CD4-positive, alpha-beta T cell (primary cell): Measurements from ENCODE around the gene ARHGEF19. TPM values are rescaled to one million over a fixed set of nuclear protein-coding genes. Genes with fewer than 3 reads are reported as not detected.
A peak's percentile ranks its signal among the peaks of the same experiment; 100 is the strongest.

ENCODE experiments used
- ATAC-seq: fragments of 200-7000 bp; cut with Tn5 transposase; one replicate; pipeline ENCODE4 v1.10.0; 2022; ENCODE audit warnings: mild to moderate bottlenecking; ENCODE audit not compliant: poor library complexity
- CTCF ChIA-PET: fragments of 350-600 bp; sonication (Branson Sonifier 250); formaldehyde crosslinking; loops from one replicate; lab custom pipeline; 2021; ENCODE audit warnings: antibody characterized with exemption, inconsistent platforms; lab: Charles Lee
- POLR2A ChIA-PET: fragments of 350-600 bp; sonication (Branson Sonifier 250); formaldehyde crosslinking; loops from one replicate; lab custom pipeline; 2021; ENCODE audit warnings: antibody characterized with exemption, inconsistent platforms; lab: Charles Lee
- DNase-seq, 14 experiments: peaks; one replicate each; pipeline ENCODE4 v3.0.0-alpha.2; 2013 to 2020; ENCODE audit warnings: mixed read lengths in 2 of 14
- H3K27ac ChIP-seq, 2 donors: one replicate each; pipeline versions ENCODE4 v1.5.1 to v1.7.0; 2013; ENCODE audit warnings: low read length in 2 of 2, low read depth in 1 of 2, mild to moderate bottlenecking in 1 of 2
- H3K27me3 ChIP-seq, 2 experiments: 1 replicate in 1 of 2; 2 replicates in 1 of 2; pipeline versions ENCODE4 v1.6.1 to v1.7.0; 2013; ENCODE audit warnings: low read length in 2 of 2, control low read depth in 1 of 2, mild to moderate bottlenecking in 1 of 2, moderate library complexity in 1 of 2; ENCODE audit not compliant: insufficient read depth in 2 of 2, control insufficient read depth in 1 of 2
- H3K36me3 ChIP-seq: one replicate; pipeline ENCODE4 v1.6.1; 2013; ENCODE audit warnings: low read length, control low read depth; ENCODE audit not compliant: insufficient read depth
- H3K4me1 ChIP-seq: one replicate; pipeline ENCODE4 v1.6.1; 2013; ENCODE audit warnings: low read length, control low read depth; ENCODE audit not compliant: insufficient read depth
- H3K4me3 ChIP-seq: one replicate; pipeline ENCODE4 v1.5.1; 2013; ENCODE audit warnings: mild to moderate bottlenecking, low read length, moderate library complexity
- H3K9me3 ChIP-seq, 2 experiments: 1 replicate in 1 of 2; 2 replicates in 1 of 2; pipeline versions ENCODE4 v1.6.1 to v1.7.0; 2013; ENCODE audit warnings: low read length in 2 of 2, mild to moderate bottlenecking in 2 of 2, control low read depth in 1 of 2, moderate library complexity in 1 of 2; ENCODE audit not compliant: control insufficient read depth in 1 of 2, insufficient read depth in 1 of 2
- H3K27ac Mint-ChIP-seq: one replicate; pipeline ENCODE4 v1.8.0; 2020; ENCODE audit warnings: mixed read lengths
- H3K27me3 Mint-ChIP-seq: one replicate; pipeline ENCODE4 v1.8.0; 2021; ENCODE audit warnings: mixed read lengths
- H3K36me3 Mint-ChIP-seq: one replicate; pipeline ENCODE4 v1.8.0; 2021; ENCODE audit warnings: low read depth, mixed read lengths
- H3K4me1 Mint-ChIP-seq: one replicate; pipeline ENCODE4 v1.8.0; 2021; ENCODE audit warnings: low read depth, mixed read lengths
- H3K4me3 Mint-ChIP-seq: one replicate; pipeline ENCODE4 v1.8.0; 2020; ENCODE audit warnings: mild to moderate bottlenecking, mixed read lengths
- H3K9me3 Mint-ChIP-seq: one replicate; pipeline ENCODE4 v1.8.0; 2020; ENCODE audit warnings: mixed read lengths
- CTCF ChIP-seq: fragments of 200-600 bp; IDR thresholded peaks from one replicate; pipeline ENCODE4 v1.8.0; 2022; ENCODE audit warnings: antibody characterized with exemption, mild to moderate bottlenecking
- intact Hi-C, 2 experiments: fragments of 100-400 bp; cut with DNase I in 1 of 2; cut with micrococcal nuclease in 1 of 2; formaldehyde crosslinking; loops; one replicate each; pipeline versions ENCODE4 v1.15.1 to v1.9.0; 2023 to 2025; cut with DNase I, micrococcal nuclease
- total RNA-seq, 174 experiments: library from RNA in 2 of 174; stranded (reverse) in 2 of 174; gene quantifications; one replicate each; pipeline ENCODE4 v1.2.3 and lab custom pipeline; 2021 to 2026

Gene ARHGEF19
- total RNA-seq, 2 experiments from 2014 or later = 3.8 to 5.8 TPM

- POLR2A ChIA-PET = no interaction called here
- H3K4me3 Mint-ChIP-seq = peak overlapping the region; percentile 55
- CTCF ChIA-PET = no interaction called here
- TF ChIP-seq CTCF = no peak
- no peaks in the 10 kb centered on the region for H3K9me3 Mint-ChIP-seq
- no peaks in the 10 kb centered on the region for H3K36me3 ChIP-seq
- no peak overlapping the region for H3K27ac ChIP-seq
- no peaks in the 10 kb centered on the region for H3K27me3 Mint-ChIP-seq
- H3K4me3 ChIP-seq = no peak overlapping the region
- H3K27ac Mint-ChIP-seq = peak overlapping the region; percentile 24
- no peaks in the 10 kb centered on the region for H3K27me3 ChIP-seq
- no peaks in the 10 kb centered on the region for H3K36me3 Mint-ChIP-seq
- no peaks in the 10 kb centered on the region for H3K9me3 ChIP-seq
- H3K4me1 ChIP-seq = peaks cover 76% of the 10 kb centered on the region
- no peak for DNase-seq
- intact Hi-C loops = no loop called here
- no peak for ATAC-seq
- H3K4me1 Mint-ChIP-seq = peaks cover 74% of the 10 kb centered on the region
These were observed 46.3 kb downstream of the ARHGEF19 start for GRCh38 chr1:16166117-16166516.

GRCh38 chr1:16165548-16165947 lies 46.9 kb downstream of the ARHGEF19 start:
- Histone ChIP-seq H3K4me1 (peaks cover 80% of the 10 kb centered on the region), H3K4me3 (no peak overlapping the region), H3K27ac (no peak overlapping the region), H3K9me3 (no peaks in the 10 kb centered on the region), H3K36me3 (no peaks in the 10 kb centered on the region), H3K27me3 (no peaks in the 10 kb centered on the region)
- Mint-ChIP-seq H3K27me3 (no peaks in the 10 kb centered on the region), H3K4me1 (peaks cover 75% of the 10 kb centered on the region), H3K4me3 (peak overlapping the region; percentile 54), H3K27ac (peak overlapping the region; percentile 19), H3K36me3 (no peaks in the 10 kb centered on the region), H3K9me3 (no peaks in the 10 kb centered on the region)
- DNase-seq (peak in 2 of 14 experiments; percentile 26 to 32), ATAC-seq (no peak)
- TF ChIP-seq CTCF = no peak
- ChIA-PET POLR2A (interaction anchor here (1.4 kb wide), 1 partner anchor 10 kb away, joined by 4 read pairs; the partner anchor contains the start of gene EPHA2), CTCF (no interaction called here)
- intact Hi-C loops = no loop called here

- Mint-ChIP-seq H3K27me3 (no peaks in the 10 kb centered on the region), H3K27ac (peak overlapping the region; percentile 16), H3K4me3 (peak overlapping the region; percentile 58), H3K4me1 (peaks cover 78% of the 10 kb centered on the region), H3K36me3 (no peaks in the 10 kb centered on the region), H3K9me3 (no peaks in the 10 kb centered on the region)
- no peak for TF ChIP-seq CTCF
- no peak overlapping the region for H3K27ac ChIP-seq
- H3K9me3 ChIP-seq = no peaks in the 10 kb centered on the region
- no peaks in the 10 kb centered on the region for H3K36me3 ChIP-seq
- POLR2A ChIA-PET = interaction anchor here (1.4 kb wide), 1 partner anchor 9 kb away, joined by 4 read pairs; the partner anchor contains the start of gene EPHA2
- peaks cover 81% of the 10 kb centered on the region for H3K4me1 ChIP-seq
- DNase-seq (no peak), ATAC-seq (no peak)
- CTCF ChIA-PET = no interaction called here
- intact Hi-C loops = no loop called here
- no peaks in the 10 kb centered on the region for H3K27me3 ChIP-seq
- H3K4me3 ChIP-seq = no peak overlapping the region
These were observed 47.4 kb downstream of the ARHGEF19 start for GRCh38 chr1:16165073-16165364.
